Measurements from ENCODE around the gene LDB2. TPM values are rescaled to one million over a fixed set of nuclear protein-coding genes. Genes with fewer than 3 reads are reported as not detected.
"Not testable (repeated sequence)": the region's sequence is repeated elsewhere in the genome, so short reads cannot be mapped to it uniquely, and the experiment has no call there.

Gene LDB2
- total RNA-seq, 1 experiment from 2014 or later: not detected

DNA sequence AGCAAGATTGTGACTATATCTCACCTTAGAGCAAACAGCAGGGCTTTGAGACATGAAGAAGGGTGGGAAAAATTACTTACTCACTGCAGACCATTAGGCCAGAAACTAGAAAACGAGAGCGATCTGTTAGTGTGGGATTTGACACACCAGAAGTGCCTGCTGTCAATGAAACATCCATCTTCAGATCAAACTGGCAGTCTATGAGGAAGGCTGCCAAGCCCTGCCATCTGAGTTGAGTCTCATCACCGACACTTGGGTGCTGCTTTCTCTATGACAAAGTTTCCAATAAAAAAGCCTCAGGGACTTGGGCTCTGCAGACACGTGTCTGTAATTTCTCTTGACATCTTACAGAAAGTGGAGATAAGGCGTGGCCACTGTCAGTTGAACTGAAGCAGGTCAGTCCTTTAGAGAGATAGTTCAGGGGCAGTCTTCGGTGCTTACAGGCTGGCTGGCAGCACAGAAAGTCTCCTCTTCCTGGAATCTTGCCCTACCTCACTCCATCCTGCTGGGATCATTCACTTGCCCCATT lies 40.1 kb upstream of the LDB2 start:
- H3K4me1 ChIP-seq (ENCODE audit: insufficient read depth, low read length): no peaks in the 10 kb centered on the region
- no peaks in the 10 kb centered on the region for H3F3A ChIP-seq (ENCODE audit: low read length, unreplicated experiment)
- BruUV-seq (replicated peaks): no TSS peak
- H3K27ac ChIP-seq (ENCODE audit: low read length): no peak overlapping the region
- peaks cover 13% of the 10 kb centered on the region for H3K27me3 ChIP-seq (ENCODE audit: low read length)
- H3K4me3 ChIP-seq (ENCODE audit: low read length): no peak overlapping the region
- no peak overlapping the region for H3K4me2 ChIP-seq (ENCODE audit: low read length)
- DNase-seq: no peak
- no peak overlapping the region for H3K9ac ChIP-seq (ENCODE audit: low read length)
- H3K36me3 ChIP-seq (ENCODE audit: low read depth, low read length): no peaks in the 10 kb centered on the region
- CTCF ChIA-PET: no interaction called here
- H3K9me2 ChIP-seq (replicated peaks; ENCODE audit: low read length): no peaks in the 10 kb centered on the region
- no peaks in the 10 kb centered on the region for H4K20me1 ChIP-seq (ENCODE audit: low read length)
- ATAC-seq: no peak
- intact Hi-C loops (cut with micrococcal nuclease): no loop called here
- no peaks in the 10 kb centered on the region for H3K9me3 ChIP-seq (ENCODE audit: low read length)
- TF ChIP-seq EZH2phosphoT487 (IDR thresholded peaks at IDR 0.05; ENCODE audit: borderline replicate concordance, low read length): no peak
- no peak for TF ChIP-seq EZH2 (IDR thresholded peaks at IDR 0.05; ENCODE audit: low read length, unreplicated experiment)
- H3K79me2 ChIP-seq (ENCODE audit: low read length): no peaks in the 10 kb centered on the region
- POLR2A ChIA-PET (ENCODE audit: unreplicated experiment): no interaction called here
- H2AFZ ChIP-seq (ENCODE audit: low read length): no peak overlapping the region

DNA sequence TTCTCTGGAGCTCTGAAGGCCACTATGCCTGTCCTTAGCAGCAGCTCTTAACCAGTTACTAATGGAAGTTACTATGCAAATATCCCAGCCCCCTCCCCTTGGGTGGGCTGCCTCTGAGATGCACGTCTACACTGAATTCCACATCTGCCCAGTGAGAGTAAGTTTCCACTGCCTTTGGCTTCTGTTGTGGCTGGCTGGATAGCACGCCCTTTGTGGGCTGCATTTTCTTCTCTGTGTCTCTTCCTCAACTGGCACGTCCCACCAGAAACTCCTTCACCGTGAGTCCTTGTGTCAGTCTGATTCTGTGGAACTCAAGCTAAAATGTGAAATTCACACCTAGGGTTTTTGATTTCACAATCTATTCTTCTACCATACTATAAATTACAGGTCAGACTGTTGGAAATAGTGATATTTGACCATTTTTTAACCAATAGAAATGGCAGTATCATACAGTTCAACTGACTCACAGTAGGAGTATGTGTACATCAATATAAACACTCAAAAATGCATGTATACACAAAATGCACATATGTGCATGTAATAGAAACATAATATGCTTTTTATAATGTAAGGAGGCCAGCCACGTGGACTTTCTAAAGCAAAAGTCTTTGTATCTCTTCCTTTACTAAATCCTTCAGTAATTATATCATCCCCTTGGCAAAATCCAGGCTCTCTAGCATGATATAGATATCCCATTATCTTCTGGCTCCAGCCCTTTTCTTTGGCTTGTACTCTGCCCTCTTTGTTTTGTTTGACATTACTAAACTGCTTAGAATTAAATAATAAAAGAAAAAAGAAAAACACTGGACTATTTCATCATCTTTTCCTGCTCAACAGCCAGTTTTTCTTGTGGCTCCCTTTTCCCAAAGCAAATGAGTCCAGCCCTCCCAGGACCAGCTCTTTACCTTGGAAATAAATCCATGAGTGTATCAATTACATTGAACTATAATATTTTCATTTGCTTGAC lies 33.2 kb upstream of the LDB2 start:
- Histone ChIP-seq H3K36me3 (ENCODE audit: low read depth, low read length) (no peaks in the 10 kb centered on the region), H4K20me1 (ENCODE audit: low read length) (no peaks in the 10 kb centered on the region), H3K4me2 (ENCODE audit: low read length) (no peak overlapping the region), H3K9me2 (replicated peaks; ENCODE audit: low read length) (no peaks in the 10 kb centered on the region), H3F3A (ENCODE audit: low read length, unreplicated experiment) (no peaks in the 10 kb centered on the region), H3K9me3 (ENCODE audit: low read length) (no peaks in the 10 kb centered on the region), H2AFZ (ENCODE audit: low read length) (no peak overlapping the region), H3K27ac (ENCODE audit: low read length) (no peak overlapping the region), H3K4me1 (ENCODE audit: insufficient read depth, low read length) (no peaks in the 10 kb centered on the region), H3K4me3 (ENCODE audit: low read length) (no peak overlapping the region), H3K27me3 (ENCODE audit: low read length) (peaks cover 24% of the 10 kb centered on the region), H3K9ac (ENCODE audit: low read length) (no peak overlapping the region), H3K79me2 (ENCODE audit: low read length) (no peaks in the 10 kb centered on the region)
- CTCF ChIA-PET: no interaction called here
- TF ChIP-seq EZH2phosphoT487 (IDR thresholded peaks at IDR 0.05; ENCODE audit: borderline replicate concordance, low read length): no peak
- BruUV-seq (replicated peaks): no TSS peak
- DNase-seq (no peak), ATAC-seq (no peak)
- intact Hi-C loops (cut with micrococcal nuclease): no loop called here
- POLR2A ChIA-PET (ENCODE audit: unreplicated experiment): no interaction called here

DNA sequence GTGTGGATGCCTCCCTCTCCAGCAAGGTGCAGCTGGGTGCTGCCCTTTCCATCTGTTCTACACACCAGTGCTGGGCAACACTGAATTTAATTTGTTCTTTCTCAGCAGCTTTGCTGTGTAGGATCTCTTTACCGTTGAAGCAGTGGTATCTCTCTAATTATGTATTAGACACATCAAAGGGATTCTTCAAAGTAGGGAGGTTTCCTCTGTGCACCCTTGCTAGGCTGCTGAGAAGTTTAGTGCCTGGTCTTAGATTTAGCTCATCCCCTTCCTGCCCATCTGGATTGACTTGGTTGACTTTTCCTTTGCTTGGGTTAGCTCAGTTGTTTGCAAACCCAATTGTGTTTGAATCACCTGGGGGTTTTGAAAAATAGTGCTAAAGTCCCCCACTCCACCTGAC lies 27.8 kb upstream of the LDB2 start:
- H3K9ac ChIP-seq (ENCODE audit: low read length): no peak overlapping the region
- no peak for ATAC-seq
- no peak overlapping the region for H3K4me2 ChIP-seq (ENCODE audit: low read length)
- ChIA-PET CTCF (no interaction called here), POLR2A (ENCODE audit: unreplicated experiment) (no interaction called here)
- H3F3A ChIP-seq (ENCODE audit: low read length, unreplicated experiment): no peaks in the 10 kb centered on the region
- no peaks in the 10 kb centered on the region for H3K9me3 ChIP-seq (ENCODE audit: low read length)
- H3K4me3 ChIP-seq (ENCODE audit: low read length): no peak overlapping the region
- no peak for DNase-seq
- BruUV-seq (replicated peaks): no TSS peak
- no peaks in the 10 kb centered on the region for H3K79me2 ChIP-seq (ENCODE audit: low read length)
- no peaks in the 10 kb centered on the region for H3K9me2 ChIP-seq (replicated peaks; ENCODE audit: low read length)
- H3K36me3 ChIP-seq (ENCODE audit: low read depth, low read length): no peaks in the 10 kb centered on the region
- H3K4me1 ChIP-seq (ENCODE audit: insufficient read depth, low read length): no peaks in the 10 kb centered on the region
- H2AFZ ChIP-seq (ENCODE audit: low read length): no peak overlapping the region
- intact Hi-C loops (cut with micrococcal nuclease): no loop called here
- H3K27ac ChIP-seq (ENCODE audit: low read length): no peak overlapping the region
- TF ChIP-seq, protein P1, sequence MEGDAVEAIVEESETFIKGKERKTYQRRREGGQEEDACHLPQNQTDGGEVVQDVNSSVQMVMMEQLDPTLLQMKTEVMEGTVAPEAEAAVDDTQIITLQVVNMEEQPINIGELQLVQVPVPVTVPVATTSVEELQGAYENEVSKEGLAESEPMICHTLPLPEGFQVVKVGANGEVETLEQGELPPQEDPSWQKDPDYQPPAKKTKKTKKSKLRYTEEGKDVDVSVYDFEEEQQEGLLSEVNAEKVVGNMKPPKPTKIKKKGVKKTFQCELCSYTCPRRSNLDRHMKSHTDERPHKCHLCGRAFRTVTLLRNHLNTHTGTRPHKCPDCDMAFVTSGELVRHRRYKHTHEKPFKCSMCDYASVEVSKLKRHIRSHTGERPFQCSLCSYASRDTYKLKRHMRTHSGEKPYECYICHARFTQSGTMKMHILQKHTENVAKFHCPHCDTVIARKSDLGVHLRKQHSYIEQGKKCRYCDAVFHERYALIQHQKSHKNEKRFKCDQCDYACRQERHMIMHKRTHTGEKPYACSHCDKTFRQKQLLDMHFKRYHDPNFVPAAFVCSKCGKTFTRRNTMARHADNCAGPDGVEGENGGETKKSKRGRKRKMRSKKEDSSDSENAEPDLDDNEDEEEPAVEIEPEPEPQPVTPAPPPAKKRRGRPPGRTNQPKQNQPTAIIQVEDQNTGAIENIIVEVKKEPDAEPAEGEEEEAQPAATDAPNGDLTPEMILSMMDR (conservative IDR thresholded peaks at IDR 0.05; ENCODE audit: low read depth, low read length): no peak
- TF ChIP-seq EZH2phosphoT487 (IDR thresholded peaks at IDR 0.05; ENCODE audit: borderline replicate concordance, low read length): no peak
- TF ChIP-seq EZH2 (IDR thresholded peaks at IDR 0.05; ENCODE audit: low read length, unreplicated experiment): no peak
- peaks cover 5% of the 10 kb centered on the region for H3K27me3 ChIP-seq (ENCODE audit: low read length)
- no peaks in the 10 kb centered on the region for H4K20me1 ChIP-seq (ENCODE audit: low read length)

DNA sequence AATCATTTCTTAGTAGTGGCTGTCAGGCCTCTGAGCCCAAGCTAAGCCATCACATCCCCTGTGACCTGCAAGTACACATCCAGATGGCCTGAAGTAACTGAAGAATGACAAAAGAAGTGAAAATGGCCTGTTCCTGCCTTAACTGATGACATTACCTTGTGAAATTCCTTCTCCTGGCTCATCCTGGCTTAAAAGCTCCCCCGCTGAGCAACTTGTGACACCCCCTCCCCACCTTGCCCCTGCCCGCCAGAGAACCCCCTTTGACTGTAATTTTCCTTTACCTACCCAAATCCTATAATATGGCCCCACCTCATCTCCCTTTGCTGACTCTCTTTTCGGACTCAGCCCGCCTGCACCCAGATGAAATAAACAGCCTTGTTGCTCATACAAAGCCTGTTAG lies 20.3 kb upstream of the LDB2 start:
- H3K9ac ChIP-seq (ENCODE audit: low read length); H3K4me2 ChIP-seq (ENCODE audit: low read length); H3K27me3 ChIP-seq (ENCODE audit: low read length); H3F3A ChIP-seq (ENCODE audit: low read length, unreplicated experiment); H3K4me3 ChIP-seq (ENCODE audit: low read length); H3K9me2 ChIP-seq (replicated peaks; ENCODE audit: low read length); POLR2A ChIA-PET (ENCODE audit: unreplicated experiment); H3K4me1 ChIP-seq (ENCODE audit: insufficient read depth, low read length); CTCF ChIA-PET; ATAC-seq; H4K20me1 ChIP-seq (ENCODE audit: low read length); DNase-seq; H3K36me3 ChIP-seq (ENCODE audit: low read depth, low read length); H3K9me3 ChIP-seq (ENCODE audit: low read length); BruUV-seq (replicated peaks); H2AFZ ChIP-seq (ENCODE audit: low read length); H3K27ac ChIP-seq (ENCODE audit: low read length); H3K79me2 ChIP-seq (ENCODE audit: low read length): not testable (repeated sequence)
- intact Hi-C loops (cut with micrococcal nuclease): loop anchor here (10.0 kb wide), 1 partner anchor 624 kb away; no protein-coding TSS in a partner anchor

Data from PC-3 (cell line).